ENCODE results near the gene SDCBP2. TPM values are rescaled to one million over a fixed set of nuclear protein-coding genes. Genes with fewer than 3 reads are reported as not detected.

Gene SDCBP2
- polyA plus RNA-seq, 2 donors = 137 to 147 TPM

GRCh38 chr20:1317545-1318255 is 11.2 kb downstream of the SDCBP2 start:
- Histone ChIP-seq H3K9me3 (ENCODE audit: control insufficient read depth in 2 of 2, insufficient read depth in 1 of 2, low read depth in 1 of 2, low read length in 1 of 2) (no peaks in the 10 kb centered on the region), H3K36me3 (ENCODE audit: control insufficient read depth in 2 of 2, insufficient read depth in 2 of 2, low read length in 1 of 2) (peaks cover 0 to 2% of the 10 kb centered on the region in 2 donors), H3K4me1 (ENCODE audit: control insufficient read depth in 2 of 2, insufficient read depth in 2 of 2, low read length in 1 of 2) (peaks cover 3% of the 10 kb centered on the region in 2 donors), H3K4me3 (ENCODE audit: low read depth in 1 of 2, low read length in 2 of 2) (no peak overlapping the region), H3K27me3 (ENCODE audit: control insufficient read depth in 1 of 2, insufficient read depth in 2 of 2, low read length in 2 of 2) (no peaks in the 10 kb centered on the region), H3K27ac (ENCODE audit: low read depth in 2 of 2, low read length in 1 of 2) (no peak overlapping the region)
- 46 to 54% methylated on average over 12 of the region's 12 CpGs for WGBS, 2 donors

- Histone ChIP-seq H3K4me1 (ENCODE audit: control insufficient read depth in 2 of 2, insufficient read depth in 2 of 2, low read length in 1 of 2) (peaks cover 3% of the 10 kb centered on the region in 2 donors), H3K4me3 (ENCODE audit: low read depth in 1 of 2, low read length in 2 of 2) (no peak overlapping the region), H3K36me3 (ENCODE audit: control insufficient read depth in 2 of 2, insufficient read depth in 2 of 2, low read length in 1 of 2) (peaks cover 0 to 10% of the 10 kb centered on the region in 2 donors), H3K9me3 (ENCODE audit: control insufficient read depth in 2 of 2, insufficient read depth in 1 of 2, low read depth in 1 of 2, low read length in 1 of 2) (no peaks in the 10 kb centered on the region), H3K27me3 (ENCODE audit: control insufficient read depth in 1 of 2, insufficient read depth in 2 of 2, low read length in 2 of 2) (no peaks in the 10 kb centered on the region), H3K27ac (ENCODE audit: low read depth in 2 of 2, low read length in 1 of 2) (no peak overlapping the region)
- 85 to 92% methylated on average over 5 of the region's 5 CpGs for WGBS, 2 donors
Observed at GRCh38 chr20:1315804-1316203, 13.1 kb downstream of the SDCBP2 start.

- Histone ChIP-seq H3K4me1 (ENCODE audit: control insufficient read depth in 2 of 2, insufficient read depth in 2 of 2, low read length in 1 of 2) (peaks cover 0 to 3% of the 10 kb centered on the region in 2 donors), H3K9me3 (ENCODE audit: control insufficient read depth in 2 of 2, insufficient read depth in 1 of 2, low read depth in 1 of 2, low read length in 1 of 2) (no peaks in the 10 kb centered on the region), H3K4me3 (ENCODE audit: low read depth in 1 of 2, low read length in 2 of 2) (no peak overlapping the region), H3K27me3 (ENCODE audit: control insufficient read depth in 1 of 2, insufficient read depth in 2 of 2, low read length in 2 of 2) (no peaks in the 10 kb centered on the region), H3K36me3 (ENCODE audit: control insufficient read depth in 2 of 2, insufficient read depth in 2 of 2, low read length in 1 of 2) (peaks cover 0 to 15% of the 10 kb centered on the region in 2 donors), H3K27ac (ENCODE audit: low read depth in 2 of 2, low read length in 1 of 2) (no peak overlapping the region)
- 21 to 24% methylated on average over 38 of the region's 38 CpGs for WGBS, 2 donors
Observed at GRCh38 chr20:1313236-1313964, 15.5 kb downstream of the SDCBP2 start.

- H3K9me3 ChIP-seq (ENCODE audit: control insufficient read depth in 2 of 2, insufficient read depth in 1 of 2, low read depth in 1 of 2, low read length in 1 of 2) = no peaks in the 10 kb centered on the region
- H3K27me3 ChIP-seq (ENCODE audit: control insufficient read depth in 1 of 2, insufficient read depth in 2 of 2, low read length in 2 of 2) = no peaks in the 10 kb centered on the region
- H3K4me3 ChIP-seq (ENCODE audit: low read depth in 1 of 2, low read length in 2 of 2) = no peak overlapping the region
- H3K4me1 ChIP-seq (ENCODE audit: control insufficient read depth in 2 of 2, insufficient read depth in 2 of 2, low read length in 1 of 2) = peaks cover 0 to 3% of the 10 kb centered on the region in 2 donors
- H3K27ac ChIP-seq (ENCODE audit: low read depth in 2 of 2, low read length in 1 of 2) = no peak overlapping the region
- WGBS, 2 donors = 78 to 80% methylated on average over 16 of the region's 16 CpGs
- H3K36me3 ChIP-seq (ENCODE audit: control insufficient read depth in 2 of 2, insufficient read depth in 2 of 2, low read length in 1 of 2) = peaks cover 0 to 17% of the 10 kb centered on the region in 2 donors
Observed at GRCh38 chr20:1312904-1313235, 16.1 kb downstream of the SDCBP2 start.

- Histone ChIP-seq H3K4me1 (ENCODE audit: control insufficient read depth in 2 of 2, insufficient read depth in 2 of 2, low read length in 1 of 2) (peaks cover 0 to 3% of the 10 kb centered on the region in 2 donors), H3K27ac (ENCODE audit: low read depth in 2 of 2, low read length in 1 of 2) (no peak overlapping the region), H3K4me3 (ENCODE audit: low read depth in 1 of 2, low read length in 2 of 2) (no peak overlapping the region), H3K9me3 (ENCODE audit: control insufficient read depth in 2 of 2, insufficient read depth in 1 of 2, low read depth in 1 of 2, low read length in 1 of 2) (no peaks in the 10 kb centered on the region), H3K36me3 (ENCODE audit: control insufficient read depth in 2 of 2, insufficient read depth in 2 of 2, low read length in 1 of 2) (peaks cover 0 to 17% of the 10 kb centered on the region in 2 donors), H3K27me3 (ENCODE audit: control insufficient read depth in 1 of 2, insufficient read depth in 2 of 2, low read length in 2 of 2) (no peaks in the 10 kb centered on the region)
- 95 to 96% methylated on average over 20 of the region's 20 CpGs for WGBS, 2 donors
Observed at GRCh38 chr20:1312308-1312707, 16.6 kb downstream of the SDCBP2 start.

- H3K4me1 ChIP-seq (ENCODE audit: control insufficient read depth in 2 of 2, insufficient read depth in 2 of 2, low read length in 1 of 2) = peaks cover 0 to 3% of the 10 kb centered on the region in 2 donors
- peaks cover 0 to 17% of the 10 kb centered on the region in 2 donors for H3K36me3 ChIP-seq (ENCODE audit: control insufficient read depth in 2 of 2, insufficient read depth in 2 of 2, low read length in 1 of 2)
- 84 to 89% methylated on average over 12 of the region's 12 CpGs for WGBS, 2 donors
- no peak overlapping the region for H3K27ac ChIP-seq (ENCODE audit: low read depth in 2 of 2, low read length in 1 of 2)
- no peaks in the 10 kb centered on the region for H3K27me3 ChIP-seq (ENCODE audit: control insufficient read depth in 1 of 2, insufficient read depth in 2 of 2, low read length in 2 of 2)
- no peak overlapping the region for H3K4me3 ChIP-seq (ENCODE audit: low read depth in 1 of 2, low read length in 2 of 2)
- no peaks in the 10 kb centered on the region for H3K9me3 ChIP-seq (ENCODE audit: control insufficient read depth in 2 of 2, insufficient read depth in 1 of 2, low read depth in 1 of 2, low read length in 1 of 2)
Observed at GRCh38 chr20:1310506-1311190, 18.3 kb downstream of the SDCBP2 start.

GRCh38 chr20:1310071-1310470 is 18.9 kb downstream of the SDCBP2 start:
- no peak overlapping the region for H3K4me3 ChIP-seq (ENCODE audit: low read depth in 1 of 2, low read length in 2 of 2)
- 67 to 70% methylated on average over 9 of the region's 9 CpGs for WGBS, 2 donors
- peaks cover 0 to 23% of the 10 kb centered on the region in 2 donors for H3K36me3 ChIP-seq (ENCODE audit: control insufficient read depth in 2 of 2, insufficient read depth in 2 of 2, low read length in 1 of 2)
- H3K27ac ChIP-seq (ENCODE audit: low read depth in 2 of 2, low read length in 1 of 2) = no peak overlapping the region
- no peaks in the 10 kb centered on the region for H3K27me3 ChIP-seq (ENCODE audit: control insufficient read depth in 1 of 2, insufficient read depth in 2 of 2, low read length in 2 of 2)
- H3K4me1 ChIP-seq (ENCODE audit: control insufficient read depth in 2 of 2, insufficient read depth in 2 of 2, low read length in 1 of 2) = peaks cover 0 to 3% of the 10 kb centered on the region in 2 donors
- H3K9me3 ChIP-seq (ENCODE audit: control insufficient read depth in 2 of 2, insufficient read depth in 1 of 2, low read depth in 1 of 2, low read length in 1 of 2) = no peaks in the 10 kb centered on the region

- Histone ChIP-seq H3K4me3 (ENCODE audit: low read depth in 1 of 2, low read length in 2 of 2) (no peak overlapping the region), H3K27ac (ENCODE audit: low read depth in 2 of 2, low read length in 1 of 2) (no peak overlapping the region), H3K4me1 (ENCODE audit: control insufficient read depth in 2 of 2, insufficient read depth in 2 of 2, low read length in 1 of 2) (peaks cover 0 to 3% of the 10 kb centered on the region in 2 donors), H3K36me3 (ENCODE audit: control insufficient read depth in 2 of 2, insufficient read depth in 2 of 2, low read length in 1 of 2) (peaks cover 0 to 28% of the 10 kb centered on the region in 2 donors), H3K9me3 (ENCODE audit: control insufficient read depth in 2 of 2, insufficient read depth in 1 of 2, low read depth in 1 of 2, low read length in 1 of 2) (no peaks in the 10 kb centered on the region), H3K27me3 (ENCODE audit: control insufficient read depth in 1 of 2, insufficient read depth in 2 of 2, low read length in 2 of 2) (no peaks in the 10 kb centered on the region)
- 90 to 93% methylated on average over 10 to 12 of the region's 12 CpGs for WGBS, 2 donors
Observed at GRCh38 chr20:1309439-1309847, 19.5 kb downstream of the SDCBP2 start.

- no peak overlapping the region for H3K4me3 ChIP-seq (ENCODE audit: low read depth in 1 of 2, low read length in 2 of 2)
- peaks cover 0 to 3% of the 10 kb centered on the region in 2 donors for H3K4me1 ChIP-seq (ENCODE audit: control insufficient read depth in 2 of 2, insufficient read depth in 2 of 2, low read length in 1 of 2)
- H3K27me3 ChIP-seq (ENCODE audit: control insufficient read depth in 1 of 2, insufficient read depth in 2 of 2, low read length in 2 of 2) = no peaks in the 10 kb centered on the region
- H3K9me3 ChIP-seq (ENCODE audit: control insufficient read depth in 2 of 2, insufficient read depth in 1 of 2, low read depth in 1 of 2, low read length in 1 of 2) = no peaks in the 10 kb centered on the region
- WGBS, 2 donors = 89 to 91% methylated on average over 9 of the region's 9 CpGs
- no peak overlapping the region for H3K27ac ChIP-seq (ENCODE audit: low read depth in 2 of 2, low read length in 1 of 2)
- H3K36me3 ChIP-seq (ENCODE audit: control insufficient read depth in 2 of 2, insufficient read depth in 2 of 2, low read length in 1 of 2) = peaks cover 0 to 28% of the 10 kb centered on the region in 2 donors
Observed at GRCh38 chr20:1308702-1309095, 20.2 kb downstream of the SDCBP2 start.

Data from esophagus (tissue), 2 donors.